ENCODE results near the gene HYDIN.
"Not testable (repeated sequence)": the region's sequence is repeated elsewhere in the genome, so short reads cannot be mapped to it uniquely, and the experiment has no call there.

HYDIN gene

GRCh38 chr16:71185347-71185746 lies 45.2 kb downstream of the HYDIN start:
- TF ChIP-seq, protein P1, sequence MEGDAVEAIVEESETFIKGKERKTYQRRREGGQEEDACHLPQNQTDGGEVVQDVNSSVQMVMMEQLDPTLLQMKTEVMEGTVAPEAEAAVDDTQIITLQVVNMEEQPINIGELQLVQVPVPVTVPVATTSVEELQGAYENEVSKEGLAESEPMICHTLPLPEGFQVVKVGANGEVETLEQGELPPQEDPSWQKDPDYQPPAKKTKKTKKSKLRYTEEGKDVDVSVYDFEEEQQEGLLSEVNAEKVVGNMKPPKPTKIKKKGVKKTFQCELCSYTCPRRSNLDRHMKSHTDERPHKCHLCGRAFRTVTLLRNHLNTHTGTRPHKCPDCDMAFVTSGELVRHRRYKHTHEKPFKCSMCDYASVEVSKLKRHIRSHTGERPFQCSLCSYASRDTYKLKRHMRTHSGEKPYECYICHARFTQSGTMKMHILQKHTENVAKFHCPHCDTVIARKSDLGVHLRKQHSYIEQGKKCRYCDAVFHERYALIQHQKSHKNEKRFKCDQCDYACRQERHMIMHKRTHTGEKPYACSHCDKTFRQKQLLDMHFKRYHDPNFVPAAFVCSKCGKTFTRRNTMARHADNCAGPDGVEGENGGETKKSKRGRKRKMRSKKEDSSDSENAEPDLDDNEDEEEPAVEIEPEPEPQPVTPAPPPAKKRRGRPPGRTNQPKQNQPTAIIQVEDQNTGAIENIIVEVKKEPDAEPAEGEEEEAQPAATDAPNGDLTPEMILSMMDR (conservative IDR thresholded peaks at IDR 0.05; ENCODE audit: low read depth, low read length): no peak
- DNase-seq (ENCODE audit: low read depth): peak; percentile 92
- no peak overlapping the region for H3K4me3 ChIP-seq (ENCODE audit: low read length)

DNA sequence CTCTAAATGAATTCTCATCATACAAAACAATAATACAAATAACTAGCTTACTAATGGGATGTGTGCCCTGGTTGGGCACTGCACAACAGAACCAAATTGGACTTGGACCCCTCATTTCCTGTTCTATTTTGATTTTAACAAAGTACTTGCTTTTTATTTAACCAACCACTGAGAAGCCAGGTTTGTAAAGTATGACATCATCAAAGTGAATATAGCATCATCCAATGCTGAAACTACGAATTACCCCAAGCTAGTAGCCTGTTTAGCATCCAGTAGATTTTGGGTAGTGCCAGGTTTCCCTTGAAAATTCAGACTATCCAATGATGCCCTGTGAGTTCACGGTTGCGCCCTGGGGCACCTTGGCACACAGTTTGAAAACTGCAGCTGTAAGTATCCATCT lies 51.0 kb downstream of the HYDIN start:
- no peak for DNase-seq (ENCODE audit: low read depth)
- no peak overlapping the region for H3K4me3 ChIP-seq (ENCODE audit: low read length)
- TF ChIP-seq, protein P1 (conservative IDR thresholded peaks at IDR 0.05; ENCODE audit: low read depth, low read length): no peak

DNA sequence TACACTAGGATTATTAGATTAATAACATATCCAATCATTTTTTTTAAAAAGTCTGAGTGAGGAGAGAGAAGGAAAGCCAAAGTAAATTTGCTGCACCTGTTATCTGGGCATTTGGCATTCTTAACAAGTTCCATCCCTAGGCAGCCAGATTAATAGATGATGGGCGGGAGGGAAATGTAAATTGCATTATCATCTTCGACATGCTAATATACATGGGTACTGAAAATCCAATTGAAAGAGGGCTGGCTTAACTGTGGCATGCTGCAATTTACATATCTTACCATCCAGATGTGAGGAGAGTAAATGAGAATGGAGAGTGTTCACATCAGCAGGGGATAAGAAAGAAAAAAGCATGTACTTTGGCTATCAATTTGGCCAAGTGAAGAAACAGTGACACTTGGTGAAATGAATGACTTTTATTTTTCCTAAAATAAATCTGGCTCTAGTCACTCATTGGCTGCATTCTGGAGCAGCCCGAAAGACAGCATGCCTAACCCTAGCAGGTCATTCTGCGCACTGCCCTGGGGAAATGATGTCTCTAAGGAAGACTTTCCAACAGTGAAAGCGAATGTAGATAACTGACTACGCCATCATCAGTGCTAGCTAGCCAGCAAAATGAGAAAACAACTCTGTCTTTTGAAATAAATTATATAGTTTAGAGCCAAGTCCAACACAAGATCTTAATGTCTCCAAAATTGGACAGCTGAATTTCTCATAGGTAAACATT lies 57.9 kb downstream of the HYDIN start:
- DNase-seq (ENCODE audit: low read depth): no peak
- TF ChIP-seq, protein P1 (conservative IDR thresholded peaks at IDR 0.05; ENCODE audit: low read depth, low read length): no peak
- H3K4me3 ChIP-seq (ENCODE audit: low read length): no peak overlapping the region

GRCh38 chr16:71161007-71161406 lies 69.5 kb downstream of the HYDIN start:
- not testable (repeated sequence) for DNase-seq (ENCODE audit: low read depth)

DNA sequence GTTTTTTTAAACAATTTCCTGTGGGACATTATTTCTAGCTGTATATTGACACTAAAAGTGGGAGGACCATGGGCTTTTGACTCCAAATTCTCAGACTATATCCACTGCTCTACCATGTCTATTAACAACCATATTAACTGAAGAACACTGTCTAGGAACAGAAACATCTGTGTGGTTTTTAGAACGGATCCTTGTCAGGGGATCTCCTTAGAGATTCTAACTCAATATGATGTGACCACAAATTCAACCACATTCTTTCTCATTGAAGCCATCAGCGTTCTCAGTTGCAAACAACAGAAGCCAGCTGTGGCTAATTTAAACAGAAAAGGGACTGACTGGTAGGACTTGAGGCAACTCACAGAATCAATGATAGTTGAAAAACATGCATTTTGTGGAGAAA lies 73.2 kb downstream of the HYDIN start:
- not testable (repeated sequence) for H3K4me3 ChIP-seq (ENCODE audit: low read length)

More at GRCh38 chr16:71161007-71161406, 69.5 kb downstream of the HYDIN start:
- not testable (repeated sequence) for H3K4me3 ChIP-seq (ENCODE audit: low read length)

DNA sequence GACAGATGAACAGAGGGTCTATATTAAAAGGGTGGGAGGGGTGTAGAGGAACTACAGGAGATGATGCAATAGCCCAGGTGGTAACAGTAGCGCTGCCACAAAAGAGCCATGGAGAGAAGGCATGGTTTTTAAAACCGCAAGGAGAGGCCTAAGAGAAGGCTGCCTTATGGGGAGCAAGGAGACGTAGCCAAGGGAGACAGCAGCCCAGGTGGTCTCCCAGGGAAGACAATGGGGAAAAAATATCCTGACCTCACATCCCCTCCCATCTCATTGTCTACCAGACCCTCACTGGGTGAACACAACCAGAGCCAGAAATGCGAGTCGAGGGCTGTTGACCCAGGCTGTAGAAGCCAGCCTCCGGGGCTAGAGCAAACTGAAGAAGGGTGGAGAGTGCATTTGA lies 77.2 kb downstream of the HYDIN start:
- DNase-seq (ENCODE audit: low read depth); H3K4me3 ChIP-seq (ENCODE audit: low read length): not testable (repeated sequence)

More for the DNA sequence above, 73.2 kb downstream of the HYDIN start:
- DNase-seq (ENCODE audit: low read depth): not testable (repeated sequence)

GRCh38 chr16:71151654-71152053 lies 78.9 kb downstream of the HYDIN start:
- not testable (repeated sequence) for DNase-seq (ENCODE audit: low read depth); H3K4me3 ChIP-seq (ENCODE audit: low read length)

GRCh38 chr16:71143246-71143645 lies 87.3 kb downstream of the HYDIN start:
- not testable (repeated sequence) for H3K4me3 ChIP-seq (ENCODE audit: low read length); DNase-seq (ENCODE audit: low read depth)

DNA sequence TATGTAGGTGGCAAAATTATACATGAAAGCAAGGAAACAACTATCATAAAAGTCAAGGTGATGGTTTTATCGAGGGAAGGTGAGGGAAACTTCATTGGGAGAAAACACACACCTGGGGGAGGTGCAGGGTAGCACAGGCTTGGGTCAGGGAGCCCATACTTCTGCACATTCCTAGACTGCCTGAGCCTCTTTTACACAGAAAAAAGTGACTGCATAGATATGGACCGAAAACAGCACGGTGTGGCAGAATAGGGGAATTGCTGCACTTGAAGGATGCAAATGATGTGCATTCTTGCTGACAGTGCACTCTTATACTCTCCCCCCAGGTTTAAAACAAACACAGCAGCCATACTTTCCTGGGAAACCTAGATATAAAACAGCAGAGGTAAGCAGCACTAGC lies 120.0 kb downstream of the HYDIN start:
- not testable (repeated sequence) for H3K4me3 ChIP-seq (ENCODE audit: low read length); DNase-seq (ENCODE audit: low read depth)

- H3K4me3 ChIP-seq (ENCODE audit: low read length); DNase-seq (ENCODE audit: low read depth): not testable (repeated sequence)
Measured at GRCh38 chr16:71109656-71110208, 120.8 kb downstream of the HYDIN start.

GRCh38 chr16:71105881-71106280 lies 124.6 kb downstream of the HYDIN start:
- not testable (repeated sequence) for DNase-seq (ENCODE audit: low read depth); H3K4me3 ChIP-seq (ENCODE audit: low read length)

- DNase-seq (ENCODE audit: low read depth); H3K4me3 ChIP-seq (ENCODE audit: low read length): not testable (repeated sequence)
Measured at GRCh38 chr16:71083573-71083972, 146.9 kb downstream of the HYDIN start.

GRCh38 chr16:71080777-71081176 lies 149.7 kb downstream of the HYDIN start:
- not testable (repeated sequence) for H3K4me3 ChIP-seq (ENCODE audit: low read length); DNase-seq (ENCODE audit: low read depth)

- DNase-seq (ENCODE audit: low read depth); H3K4me3 ChIP-seq (ENCODE audit: low read length): not testable (repeated sequence)
Measured at GRCh38 chr16:71080262-71080661, 150.3 kb downstream of the HYDIN start.

- DNase-seq (ENCODE audit: low read depth); H3K4me3 ChIP-seq (ENCODE audit: low read length): not testable (repeated sequence)
Measured at GRCh38 chr16:71070651-71071050, 159.9 kb downstream of the HYDIN start.

DNA sequence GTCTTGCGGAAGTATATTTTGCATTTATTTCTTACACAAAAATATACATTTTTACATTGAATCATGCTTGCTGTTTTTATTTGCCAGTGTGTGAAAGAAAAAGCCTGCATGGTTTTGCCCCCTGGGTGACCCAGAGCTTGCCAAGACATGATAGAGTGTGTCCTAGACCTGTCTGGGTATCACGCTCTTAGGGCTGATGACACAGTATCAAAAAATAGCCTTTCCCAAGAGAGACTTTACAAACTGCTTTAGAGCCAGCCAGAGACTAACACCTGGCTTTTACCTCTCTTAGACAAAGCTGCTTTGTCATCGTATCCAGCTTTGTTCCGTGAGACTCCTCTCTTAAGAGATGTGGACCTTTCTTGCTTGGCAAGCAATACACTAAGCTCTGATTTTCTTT lies 160.7 kb downstream of the HYDIN start:
- not testable (repeated sequence) for H3K4me3 ChIP-seq (ENCODE audit: low read length); DNase-seq (ENCODE audit: low read depth)

Measured in retinal pigment epithelial cell (primary cell).